K562 (cell line): Measurements from ENCODE around the gene ZNF148. TPM values are rescaled to one million over a fixed set of nuclear protein-coding genes. Genes with fewer than 3 reads are reported as not detected.

Experiments
- ATAC-seq: fragments of 200-7000 bp; cut with Tn5 transposase; 3 replicates; pipeline ENCODE4 v1.9.1; 2020; ENCODE audit warnings: moderate library complexity
- BruUV-seq: library from RNA; stranded (reverse); fragments of 400-500 nt; replicated peaks from 2 replicates; lab custom pipeline; 2021; lab: Mats Ljungman, UMichigan
- CTCF ChIA-PET: fragments of 300-600 bp; formaldehyde crosslinking; extraction: SDS; loops from one replicate; lab custom pipeline; 2021; ENCODE audit warnings: low intra/inter-chr PET ratio; lab: Yijun Ruan, JAX
- POLR2A ChIA-PET: fragments of 300-600, 350-650 bp; sonication (Branson Sonifier 250); formaldehyde crosslinking; extraction: SDS; loops from one replicate; lab custom pipeline; 2021; ENCODE audit warnings: antibody characterized with exemption, inconsistent platforms; lab: Yijun Ruan, JAX
- DNase-seq, 4 experiments: peaks; one replicate each; pipeline versions ENCODE4 v3.0.0 to v3.0.0-alpha.2; 2011 to 2018; ENCODE audit warnings: low spot score in 3 of 4, mixed read lengths in 3 of 4; ENCODE audit errors: extremely low read depth in 1 of 4
- FAIRE-seq: peaks from 2 replicates; lab custom pipeline; 2011; peaks lifted over from hg19 to GRCh38; lab: Jason Lieb, UNC
- H2AFZ ChIP-seq: 2 replicates; pipeline ENCODE4 v1.6.0; 2011; ENCODE audit warnings: low read depth, low read length, control low read depth, inconsistent platforms
- H3K27ac ChIP-seq: fragments of 200-600 bp; 3 replicates; pipeline ENCODE4 v1.8.0; 2011; ENCODE audit warnings: low read depth, mild to moderate bottlenecking, control low read depth, inconsistent platforms, low read length, moderate library complexity, mixed read lengths; ENCODE audit errors: extremely low read depth
- H3K27me3 ChIP-seq, 2 experiments: fragments of 300-600 bp in 1 of 2; 2 replicates in 1 of 2; 3 replicates in 1 of 2; pipeline versions ENCODE4 v1.6.0 to v1.8.0; 2011; ENCODE audit warnings: inconsistent platforms in 2 of 2, low read length in 2 of 2, mild to moderate bottlenecking in 1 of 2, mixed read lengths in 1 of 2, moderate library complexity in 1 of 2; ENCODE audit not compliant: control insufficient read depth in 2 of 2, insufficient read depth in 2 of 2
- H3K36me3 ChIP-seq: fragments of 300-600 bp; 3 replicates; pipeline ENCODE4 v1.8.0; 2011; ENCODE audit warnings: mild to moderate bottlenecking, low read length, inconsistent platforms; ENCODE audit not compliant: control insufficient read depth, insufficient read depth
- H3K4me1 ChIP-seq, 2 experiments: fragments of 200-600 bp in 1 of 2; replicated peaks in 1 of 2; 2 replicates in 1 of 2; 3 replicates in 1 of 2; pipeline versions ENCODE4 v1.5.1 to v1.8.0; 2011; ENCODE audit warnings: inconsistent platforms in 2 of 2, low read length in 2 of 2, mild to moderate bottlenecking in 1 of 2, mixed read lengths in 1 of 2, moderate library complexity in 1 of 2; ENCODE audit not compliant: control insufficient read depth in 2 of 2, insufficient read depth in 2 of 2
- H3K4me2 ChIP-seq: 2 replicates; pipeline ENCODE4 v1.6.1; 2011; ENCODE audit warnings: low read length, control low read depth, inconsistent platforms, mixed read lengths; ENCODE audit not compliant: insufficient read depth
- H3K4me3 ChIP-seq: fragments of 200-600 bp; sonication (generic), shearing (Covaris generic); 2 replicates; pipeline ENCODE4 v1.5.1; 2016; ENCODE audit warnings: control low read depth, inconsistent platforms
- H3K79me2 ChIP-seq: fragments of 200-600 bp; 3 replicates; pipeline ENCODE4 v1.8.0; 2011; ENCODE audit warnings: low read length, inconsistent platforms; ENCODE audit not compliant: control insufficient read depth, insufficient read depth
- H3K9ac ChIP-seq, 2 experiments: 2 replicates each; pipeline versions ENCODE4 v1.6.0 to v1.6.1; 2011; ENCODE audit warnings: low read depth in 2 of 2, low read length in 2 of 2, control low read depth in 1 of 2, inconsistent platforms in 1 of 2, mild to moderate bottlenecking in 1 of 2, mixed read lengths in 1 of 2; ENCODE audit not compliant: insufficient read depth in 1 of 2
- H3K9me1 ChIP-seq: one replicate; pipeline ENCODE4 v1.6.0; 2011; ENCODE audit warnings: inconsistent platforms, mild to moderate bottlenecking, low read length, moderate library complexity; ENCODE audit not compliant: control insufficient read depth, insufficient read depth
- H3K9me3 ChIP-seq: replicated peaks from 2 replicates; pipeline ENCODE4 v1.5.1; 2011; ENCODE audit warnings: low read depth, low read length, inconsistent platforms; ENCODE audit not compliant: control insufficient read depth, insufficient read depth
- H4K20me1 ChIP-seq: replicated peaks from 2 replicates; pipeline ENCODE4 v1.6.1; 2011; ENCODE audit warnings: low read length, inconsistent platforms, mixed read lengths; ENCODE audit not compliant: control insufficient read depth, insufficient read depth
- MTA3 ChIP-seq: fragments of 450-650 bp; formaldehyde crosslinking; IDR thresholded peaks from 2 replicates; pipeline ENCODE4 v1.6.1; 2017; ENCODE audit warnings: mild to moderate bottlenecking, borderline replicate concordance
- THAP12 ChIP-seq: fragments of 250-450 bp; sonication (Bioruptor Pico); IDR thresholded peaks from 2 replicates; pipeline ENCODE4 v1.9.0; 2021; ENCODE audit warnings: mild to moderate bottlenecking, inconsistent platforms
- WGBS: fragments of 100-300 bp; shearing (Covaris generic); methylation state at CpG from one replicate; pipeline ENCODE4 v1.1.6; 2016; ENCODE audit warnings: low coverage, mixed read lengths; ENCODE audit not compliant: insufficient coverage; ENCODE audit errors: missing lambda C conversion rate; 5-methylcytosine and 5-hydroxymethylcytosine counted together
- in situ Hi-C: fragments of 300-500 bp; cut with MboI; formaldehyde crosslinking; loops from 4 replicates; pipeline ENCODE4 v1.15.0; 2018; ENCODE audit warnings: inconsistent platforms, mixed read lengths
- intact Hi-C: fragments of 100-400 bp; cut with micrococcal nuclease; formaldehyde crosslinking; loops from 2 replicates; pipeline ENCODE4 v1.14.2; 2022
- polyA plus RNA-seq, 8 experiments: library from polyadenylated mRNA; depleted of rRNA in 4 of 8; stranded (reverse) in 5 of 8; unstranded in 3 of 8; fragments of >200 nt; fragmentation: Nextera tagmentation in 2 of 8; fragmentation: Illumina TruSeq in 1 of 8; extraction: Ambion mirVana in 2 of 8; extraction: Trizol in 1 of 8; gene quantifications; 2 replicates each; pipeline versions ENCODE4 v1.2.1 to v1.2.3, GENCODE V29; 2011 to 2014; ENCODE audit warnings: inconsistent platforms in 1 of 8, missing spikeins in 1 of 8
- total RNA-seq, 7 experiments: library from RNA; depleted of rRNA in 6 of 7; stranded (reverse); fragments of >200 nt in 6 of 7; fragmentation: Illumina TruSeq in 2 of 7; extraction: Trizol in 2 of 7; gene quantifications; 2 replicates each; pipeline versions ENCODE4 v1.2.1 to v1.2.3, GENCODE V29; 2011 to 2021; ENCODE audit warnings: low replicate concordance in 1 of 7

ZNF148 gene
- total and polyA plus RNA-seq, 9 of the 15 experiments (the other 6 are each of a cell fraction or from before 2014, with no cell fraction given) = 2.7 to 15.1 (median 8.3) TPM

DNA sequence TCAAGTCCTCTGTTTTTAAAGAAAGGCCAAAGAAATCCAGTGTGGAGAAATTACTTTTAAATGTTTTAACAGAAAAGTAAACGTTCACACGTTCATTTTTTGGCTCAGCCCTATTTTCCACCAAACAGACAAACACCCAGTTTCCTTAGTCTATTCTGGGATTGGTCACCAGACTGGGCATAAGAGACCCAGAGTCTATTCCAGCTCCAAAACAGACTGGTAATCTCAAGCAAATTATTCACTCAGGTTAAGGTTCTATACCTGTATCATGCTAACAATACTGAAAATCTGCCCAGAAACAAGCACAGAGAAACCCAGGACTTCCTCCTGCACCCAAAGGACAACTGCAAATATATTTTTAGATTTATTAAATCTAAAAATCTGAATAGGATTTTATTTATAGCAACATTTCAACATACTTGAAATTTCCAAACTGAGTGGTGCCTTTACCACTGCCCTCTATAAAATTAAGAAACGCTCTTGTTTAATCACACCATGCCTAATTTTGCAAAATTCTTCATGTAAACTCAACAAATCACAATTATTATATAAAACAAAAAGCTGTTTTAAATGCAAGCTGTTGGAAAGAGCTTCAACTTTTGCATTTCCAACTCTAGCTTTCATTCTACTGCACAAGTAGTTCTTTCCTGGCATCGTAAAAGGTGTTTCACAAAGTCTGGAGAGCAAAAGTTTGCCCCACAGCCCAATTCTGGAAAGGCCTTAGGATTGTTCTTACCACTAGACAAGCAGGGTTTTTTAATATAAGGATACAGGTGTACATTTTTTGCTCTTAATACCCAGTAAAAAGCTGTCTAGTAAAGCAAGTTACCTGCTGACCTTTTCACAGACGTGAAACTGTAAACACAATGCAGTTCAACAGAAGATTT is 18.7 kb downstream of the ZNF148 start:
- in situ Hi-C loops = no loop called here
- no peak for TF ChIP-seq THAP12 (CRISPR knock-in tag)
- no peak for TF ChIP-seq MTA3
- Histone ChIP-seq H3K9me3 (no peaks in the 10 kb centered on the region), H3K79me2 (peaks cover 98% of the 10 kb centered on the region), H3K4me1 (peaks cover 3 to 14% of the 10 kb centered on the region in 2 experiments; a peak in 4 of 5 replicates), H3K4me3 (no peak overlapping the region), H3K27ac (no peak overlapping the region), H2AFZ (no peak overlapping the region), H3K27me3 (no peaks in the 10 kb centered on the region), H3K9me1 (no peaks in the 10 kb centered on the region), H3K9ac (no peak overlapping the region), H4K20me1 (no peaks in the 10 kb centered on the region), H3K36me3 (no peaks in the 10 kb centered on the region), H3K4me2 (no peak overlapping the region)
- DNase-seq (no peak), ATAC-seq (no peak), FAIRE-seq (no peak)
- ChIA-PET CTCF (no interaction called here), POLR2A (no interaction called here)
- BruUV-seq = no TSS peak
- 75% methylated on average over 5 of the region's 5 CpGs for WGBS
- intact Hi-C loops = no loop called here
